ENCODE results near the gene PIP4K2A. TPM values are rescaled to one million over a fixed set of nuclear protein-coding genes. Genes with fewer than 3 reads are reported as not detected.

The PIP4K2A gene
- total and polyA plus RNA-seq, 2 of the 13 experiments (the other 11 are each of a cell fraction or from before 2014, with no cell fraction given), result 9.1 to 22.6 TPM

DNA sequence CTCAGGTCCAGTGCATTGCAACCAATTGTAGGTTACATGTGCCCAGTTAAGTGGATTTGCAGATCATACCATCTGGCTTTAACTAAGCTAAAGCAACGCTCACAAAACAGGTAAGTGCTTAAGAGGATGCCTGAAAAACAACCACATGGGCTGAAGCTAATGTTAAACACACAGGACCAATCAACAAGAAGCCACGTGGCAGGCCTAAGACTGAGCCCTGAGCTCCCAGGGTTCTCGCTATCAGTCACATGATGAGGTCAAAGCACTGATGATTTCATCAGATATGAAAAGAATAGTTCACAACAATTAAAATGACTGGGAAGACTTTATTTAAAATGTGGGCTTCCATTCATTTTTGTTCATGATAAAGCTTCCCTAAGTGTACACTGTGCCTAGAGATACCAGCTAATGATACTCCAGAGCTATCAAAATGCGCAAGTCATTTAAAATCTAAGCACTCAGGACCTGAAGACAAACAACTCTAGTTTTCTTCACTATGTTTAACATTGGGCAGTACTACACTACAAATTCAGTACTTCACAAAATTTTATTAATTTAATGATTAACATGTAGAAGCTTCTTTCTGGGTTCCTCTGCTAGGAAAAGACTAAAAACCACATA is 90.6 kb downstream of the PIP4K2A start:
- intact Hi-C loops (cut with micrococcal nuclease; ENCODE audit: unreplicated experiment), result loop anchor here (1.0 to 5.0 kb wide), 2 partner anchors 60 to 301 kb away; partner anchors contain the start of gene BMI1
- no TSS peak for BruUV-seq (replicated peaks)
- ChIA-PET CTCF (ENCODE audit: low intra/inter-chr PET ratio, low total read pairs) (no interaction called here), POLR2A (interaction anchor here (1.2 kb wide), 1 partner anchor 59 kb away, joined by 5 read pairs; no protein-coding TSS in a partner anchor)
- H3K36me3 ChIP-seq (replicated peaks in 1 of 2; ENCODE audit: control insufficient read depth in 1 of 2, insufficient read depth in 2 of 2, low read length in 2 of 2), result no peaks in the 10 kb centered on the region; a peak in 1 of 5 replicates
- TF ChIP-seq PAWR (CRISPR knock-in tag; IDR thresholded peaks at IDR 0.05; ENCODE audit: borderline replicate concordance) (no peak), EHMT2 (IDR thresholded peaks at IDR 0.05; ENCODE audit: borderline replicate concordance, low read depth, low read length) (peak; percentile 60; the same call in 1 of the 2 replicates), NFE2L2 (IDR thresholded peaks at IDR 0.05; ENCODE audit: low read length) (peak; percentile 66; the same call in 1 of the 2 replicates), ZNF543 (CRISPR knock-in tag; IDR thresholded peaks at IDR 0.05) (no peak)
- TF ChIP-seq, protein P1, sequence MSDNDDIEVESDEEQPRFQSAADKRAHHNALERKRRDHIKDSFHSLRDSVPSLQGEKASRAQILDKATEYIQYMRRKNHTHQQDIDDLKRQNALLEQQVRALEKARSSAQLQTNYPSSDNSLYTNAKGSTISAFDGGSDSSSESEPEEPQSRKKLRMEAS (IDR thresholded peaks at IDR 0.05), result peak; percentile 28; the same call in 1 of the 2 replicates
- TF ChIP-seq, protein P2, sequence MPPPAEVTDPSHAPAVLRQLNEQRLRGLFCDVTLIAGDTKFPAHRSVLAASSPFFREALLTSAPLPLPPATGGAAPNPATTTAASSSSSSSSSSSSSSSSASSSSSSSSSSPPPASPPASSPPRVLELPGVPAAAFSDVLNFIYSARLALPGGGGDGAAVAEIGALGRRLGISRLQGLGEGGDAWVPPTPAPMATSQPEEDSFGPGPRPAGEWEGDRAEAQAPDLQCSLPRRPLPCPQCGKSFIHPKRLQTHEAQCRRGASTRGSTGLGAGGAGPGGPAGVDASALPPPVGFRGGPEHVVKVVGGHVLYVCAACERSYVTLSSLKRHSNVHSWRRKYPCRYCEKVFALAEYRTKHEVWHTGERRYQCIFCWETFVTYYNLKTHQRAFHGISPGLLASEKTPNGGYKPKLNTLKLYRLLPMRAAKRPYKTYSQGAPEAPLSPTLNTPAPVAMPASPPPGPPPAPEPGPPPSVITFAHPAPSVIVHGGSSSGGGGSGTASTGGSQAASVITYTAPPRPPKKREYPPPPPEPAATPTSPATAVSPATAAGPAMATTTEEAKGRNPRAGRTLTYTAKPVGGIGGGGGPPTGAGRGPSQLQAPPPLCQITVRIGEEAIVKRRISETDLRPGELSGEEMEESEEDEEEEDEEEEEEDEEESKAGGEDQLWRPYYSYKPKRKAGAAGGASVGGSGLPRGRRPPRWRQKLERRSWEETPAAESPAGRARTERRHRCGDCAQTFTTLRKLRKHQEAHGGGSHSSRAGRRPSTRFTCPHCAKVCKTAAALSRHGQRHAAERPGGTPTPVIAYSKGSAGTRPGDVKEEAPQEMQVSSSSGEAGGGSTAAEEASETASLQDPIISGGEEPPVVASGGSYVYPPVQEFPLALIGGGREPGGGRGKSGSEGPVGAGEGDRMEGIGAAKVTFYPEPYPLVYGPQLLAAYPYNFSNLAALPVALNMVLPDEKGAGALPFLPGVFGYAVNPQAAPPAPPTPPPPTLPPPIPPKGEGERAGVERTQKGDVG (CRISPR knock-in tag; IDR thresholded peaks at IDR 0.05; ENCODE audit: borderline replicate concordance), result peak; percentile 45; the same call in 1 of the 2 replicates
- H3K4me2 ChIP-seq (ENCODE audit: low read depth, low read length), result peak overlapping the region; percentile 52
- no peak overlapping the region for H2AFZ ChIP-seq (ENCODE audit: low read length)
- ATAC-seq, result peak; percentile 27
- H3K9me3 ChIP-seq (ENCODE audit: low read length), result no peaks in the 10 kb centered on the region
- peak; percentile 27 for DNase-seq (ENCODE audit: low spot score)
- H3K4me1 ChIP-seq (ENCODE audit: insufficient read depth, low read length), result peaks cover 90% of the 10 kb centered on the region
- no peak overlapping the region; the same call in 1 of the 2 replicates for H3K9ac ChIP-seq (ENCODE audit: insufficient read depth, low read depth, low read length)
- peaks cover 17% of the 10 kb centered on the region for H3K79me2 ChIP-seq (ENCODE audit: insufficient read depth, low read length)
- peak overlapping the region in 1 of 3 experiments; percentile 2; a peak in 1 of 6 replicates for H3K4me3 ChIP-seq (replicated peaks in 1 of 3; ENCODE audit: insufficient read depth in 1 of 3, low read depth in 2 of 3, low read length in 3 of 3)
- H3K27me3 ChIP-seq (ENCODE audit: control insufficient read depth in 1 of 2, insufficient read depth in 2 of 2, low read length in 2 of 2), result no peaks in the 10 kb centered on the region
- in situ Hi-C loops (cut with HindIII; ENCODE audit: extremely low pct_ligation_motif_present, low pct_unique_long_range_greater_than_20kb), result no loop called here
- H4K20me1 ChIP-seq (ENCODE audit: insufficient read depth, low read length), result no peaks in the 10 kb centered on the region
- no peak for FAIRE-seq
- H3K27ac ChIP-seq (ENCODE audit: extremely low read length, insufficient read depth, low read length), result peak overlapping the region; percentile 69
- 88% methylated on average over 4 of the region's 4 CpGs for WGBS (ENCODE audit: low lambda C conversion rate)
